Cardiac fibroblast (primary cell): Measurements from ENCODE around the gene RPAIN.
"Not testable (repeated sequence)": the region's sequence is repeated elsewhere in the genome, so short reads cannot be mapped to it uniquely, and the experiment has no call there.

Experiments
- DNase-seq, 2 donors: peaks; one replicate each; pipeline versions ENCODE4 v3.0.0 to v3.0.0-alpha.2; 2010; ENCODE audit warnings: low read depth in 2 of 2
- H3K4me3 ChIP-seq, 2 donors: replicated peaks in 1 of 2; 1 replicate in 1 of 2; 2 replicates in 1 of 2; pipeline ENCODE4 v1.5.1; 2011; ENCODE audit warnings: low read depth in 2 of 2, low read length in 2 of 2, mild to moderate bottlenecking in 2 of 2, moderate library complexity in 1 of 2
- CTCF ChIP-seq: IDR thresholded peaks from one replicate; pipeline ENCODE4 v1.5.1; 2011; ENCODE audit warnings: low read depth, mild to moderate bottlenecking, low read length, inconsistent platforms

RPAIN gene

GRCh38 chr17:5425826-5426225, 5.8 kb downstream of the RPAIN start:
- TF ChIP-seq CTCF: no peak

GRCh38 chr17:5429191-5429887, 9.4 kb downstream of the RPAIN start:
- H3K4me3 ChIP-seq: no peak overlapping the region
- no peak for DNase-seq
- TF ChIP-seq CTCF: no peak

More at GRCh38 chr17:5425826-5426225, 5.8 kb downstream of the RPAIN start:
- DNase-seq: no peak
- H3K4me3 ChIP-seq: no peak overlapping the region

- DNase-seq: no peak
- TF ChIP-seq CTCF: no peak
- H3K4me3 ChIP-seq: no peak overlapping the region
Measured at GRCh38 chr17:5430413-5430999, 10.5 kb downstream of the RPAIN start.

GRCh38 chr17:5431234-5431633, 11.3 kb downstream of the RPAIN start:
- not testable (repeated sequence) for H3K4me3 ChIP-seq, DNase-seq

- TF ChIP-seq CTCF: no peak
- no peak overlapping the region for H3K4me3 ChIP-seq
- DNase-seq: no peak
Measured at GRCh38 chr17:5431949-5432556, 12.1 kb downstream of the RPAIN start.

- H3K4me3 ChIP-seq: no peak overlapping the region
- DNase-seq: no peak
- no peak for TF ChIP-seq CTCF
Measured at GRCh38 chr17:5434984-5435383, 15.0 kb downstream of the RPAIN start.

- not testable (repeated sequence) for H3K4me3 ChIP-seq, DNase-seq
Measured at GRCh38 chr17:5435781-5436315, 15.9 kb downstream of the RPAIN start.
